Measurements from ENCODE around the gene FRMD5. TPM values are rescaled to one million over a fixed set of nuclear protein-coding genes. Genes with fewer than 3 reads are reported as not detected.

Gene FRMD5
- total RNA-seq, 1 experiment from 2014 or later = 3.9 TPM

DNA sequence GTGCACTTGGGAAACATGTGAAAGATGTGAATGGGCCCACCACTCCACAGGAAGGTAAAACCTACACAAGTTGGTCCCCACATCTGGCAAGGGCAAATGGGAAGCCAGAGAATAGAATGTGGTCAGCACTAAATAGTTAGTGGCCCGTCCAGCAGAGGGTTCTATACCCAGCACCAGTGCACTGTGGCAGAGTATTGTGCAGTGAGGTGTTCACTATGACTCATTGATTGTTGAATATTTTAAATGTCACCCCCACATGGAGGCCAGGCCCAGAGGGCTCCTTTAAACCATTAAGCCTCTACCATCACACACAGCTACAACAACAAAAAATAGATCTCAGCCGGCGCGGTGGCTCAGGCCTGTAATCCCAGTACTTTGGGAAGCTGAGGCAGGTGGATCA, 11.7 kb downstream of the FRMD5 start:
- no peak overlapping the region; a peak in 1 of 7 replicates for H3K27ac Mint-ChIP-seq
- H3K27me3 ChIP-seq (ENCODE audit: insufficient read depth, low read length) = no peaks in the 10 kb centered on the region
- no peak overlapping the region for H3K4me3 Mint-ChIP-seq
- H3K18ac ChIP-seq (ENCODE audit: insufficient read length, low read depth, low read length) = no peak overlapping the region
- H3K79me1 ChIP-seq (ENCODE audit: insufficient read depth, low read depth, low read length, poor library complexity, severe bottlenecking) = no peaks in the 10 kb centered on the region
- no peak overlapping the region for H4K5ac ChIP-seq (ENCODE audit: insufficient read length, low read depth, low read length)
- no peak overlapping the region for H3K14ac ChIP-seq (ENCODE audit: insufficient read depth, low read length)
- H3K9me3 Mint-ChIP-seq = no peaks in the 10 kb centered on the region
- H3K79me2 ChIP-seq (ENCODE audit: insufficient read depth, low read length) = no peaks in the 10 kb centered on the region; the same call in 1 of the 2 replicates
- no peak overlapping the region for H2BK5ac ChIP-seq (ENCODE audit: insufficient read length, low read length)
- H3K9me3 ChIP-seq (ENCODE audit: control insufficient read depth, low read depth, low read length) = no peaks in the 10 kb centered on the region
- H3K23ac ChIP-seq (ENCODE audit: insufficient read length, low read depth, low read length) = no peak overlapping the region
- H3K4me1 ChIP-seq (ENCODE audit: insufficient read depth, low read length) = no peaks in the 10 kb centered on the region
- H3K4me2 ChIP-seq (ENCODE audit: insufficient read depth, insufficient read length, low read length) = no peak overlapping the region
- H2BK12ac ChIP-seq (ENCODE audit: insufficient read length, low read depth, low read length) = no peak overlapping the region
- H3K27me3 Mint-ChIP-seq (ENCODE audit: low read depth) = no peaks in the 10 kb centered on the region
- no peak overlapping the region for H2AFZ ChIP-seq (ENCODE audit: low read length)
- no peak overlapping the region for H4K8ac ChIP-seq (replicated peaks; ENCODE audit: insufficient read length, low read depth, low read length)
- no peak overlapping the region for H3K27ac ChIP-seq (ENCODE audit: insufficient read length, low read depth, low read length)
- H3K4me1 Mint-ChIP-seq = peaks cover 3 to 4% of the 10 kb centered on the region in 2 experiments; a peak in 3 of 4 replicates
- DNase-seq = no peak
- H3K36me3 Mint-ChIP-seq (ENCODE audit: insufficient read depth in 1 of 3, low read depth in 3 of 3) = 0 out of 7 replicates have a peak, but pooled peaks cover 0 to 4% (median 0%) of the 10 kb centered on the region in 3 experiments
- H3K9ac ChIP-seq (ENCODE audit: extremely low read depth, insufficient read length, low read length) = no peak overlapping the region
- H4K20me1 ChIP-seq (ENCODE audit: control insufficient read depth, insufficient read depth, insufficient read length) = no peaks in the 10 kb centered on the region
- no peak overlapping the region for H3T11ph ChIP-seq (ENCODE audit: low read length)
- TF ChIP-seq, protein P1, sequence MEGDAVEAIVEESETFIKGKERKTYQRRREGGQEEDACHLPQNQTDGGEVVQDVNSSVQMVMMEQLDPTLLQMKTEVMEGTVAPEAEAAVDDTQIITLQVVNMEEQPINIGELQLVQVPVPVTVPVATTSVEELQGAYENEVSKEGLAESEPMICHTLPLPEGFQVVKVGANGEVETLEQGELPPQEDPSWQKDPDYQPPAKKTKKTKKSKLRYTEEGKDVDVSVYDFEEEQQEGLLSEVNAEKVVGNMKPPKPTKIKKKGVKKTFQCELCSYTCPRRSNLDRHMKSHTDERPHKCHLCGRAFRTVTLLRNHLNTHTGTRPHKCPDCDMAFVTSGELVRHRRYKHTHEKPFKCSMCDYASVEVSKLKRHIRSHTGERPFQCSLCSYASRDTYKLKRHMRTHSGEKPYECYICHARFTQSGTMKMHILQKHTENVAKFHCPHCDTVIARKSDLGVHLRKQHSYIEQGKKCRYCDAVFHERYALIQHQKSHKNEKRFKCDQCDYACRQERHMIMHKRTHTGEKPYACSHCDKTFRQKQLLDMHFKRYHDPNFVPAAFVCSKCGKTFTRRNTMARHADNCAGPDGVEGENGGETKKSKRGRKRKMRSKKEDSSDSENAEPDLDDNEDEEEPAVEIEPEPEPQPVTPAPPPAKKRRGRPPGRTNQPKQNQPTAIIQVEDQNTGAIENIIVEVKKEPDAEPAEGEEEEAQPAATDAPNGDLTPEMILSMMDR (conservative IDR thresholded peaks at IDR 0.05) = no peak
- no peak overlapping the region for H4K91ac ChIP-seq (ENCODE audit: insufficient read length, low read depth, low read length)
- no CpG with 5 or more reads among the region's 4 CpGs for WGBS (ENCODE audit: extremely low coverage, insufficient read length, low lambda C conversion rate)
- no peak overlapping the region for H3K4ac ChIP-seq (ENCODE audit: low read depth, low read length)
- no peak overlapping the region for H2BK20ac ChIP-seq (ENCODE audit: low read depth, low read length, poor library complexity, severe bottlenecking)
- no peak overlapping the region for H2BK15ac ChIP-seq (ENCODE audit: low read depth, low read length)
- no peak overlapping the region for H2BK120ac ChIP-seq (ENCODE audit: low read depth, low read length, poor library complexity, severe bottlenecking)
- H3K56ac ChIP-seq (ENCODE audit: insufficient read length, low read depth, low read length) = no peak overlapping the region
- H3K23me2 ChIP-seq (ENCODE audit: insufficient read length, low read depth, low read length, poor library complexity, severe bottlenecking) = no peaks in the 10 kb centered on the region
- no peak overlapping the region for H2AK5ac ChIP-seq (ENCODE audit: insufficient read length, low read length)
